ENCODE data around the gene CNTN4. TPM values are rescaled to one million over a fixed set of nuclear protein-coding genes. Genes with fewer than 3 reads are reported as not detected.

Gene CNTN4
- total and polyA plus RNA-seq, 4 donors, result 1.5 to 30.7 (median 5.7) TPM

GRCh38 chr3:2092758-2093157 lies 5.9 kb upstream of the CNTN4 start:
- Histone ChIP-seq H3K9me3 (ENCODE audit: control insufficient read depth in 4 of 4, insufficient read depth in 3 of 4, low read length in 3 of 4) (peaks cover 0 to 2% (median under 1%) of the 10 kb centered on the region in 4 donors), H3K27ac (ENCODE audit: low read depth in 1 of 2, low read length in 1 of 2) (no peak overlapping the region), H3K4me1 (ENCODE audit: control insufficient read depth in 5 of 5, insufficient read depth in 5 of 5, low read length in 5 of 5) (peaks cover 0 to 8% (median 1%) of the 10 kb centered on the region in 5 donors), H3K27me3 (ENCODE audit: control insufficient read depth in 3 of 3, insufficient read depth in 3 of 3, low read length in 2 of 3) (peaks cover 0 to 27% (median 17%) of the 10 kb centered on the region in 3 donors), H3K9ac (ENCODE audit: insufficient read depth in 1 of 2, low read length in 2 of 2) (no peak overlapping the region), H3K4me3 (no peak overlapping the region), H3K36me3 (ENCODE audit: control insufficient read depth in 4 of 4, insufficient read depth in 4 of 4, low read length in 4 of 4) (no peaks in the 10 kb centered on the region)
- no peak for ATAC-seq (ENCODE audit: insufficient read depth, low FRiP score)
- no peak for DNase-seq
- 61 to 82% methylated on average over 4 of the region's 4 CpGs for WGBS, 2 donors
- TF ChIP-seq CTCF (IDR thresholded peaks at IDR 0.05; ENCODE audit: control extremely low read depth, extremely low read depth), result no peak

GRCh38 chr3:2094941-2095340 lies 3.7 kb upstream of the CNTN4 start:
- ATAC-seq (ENCODE audit: insufficient read depth, low FRiP score) (no peak), DNase-seq (no peak)
- H3K27ac ChIP-seq (ENCODE audit: low read depth in 1 of 2, low read length in 1 of 2), result no peak overlapping the region
- H3K27me3 ChIP-seq (ENCODE audit: control insufficient read depth in 3 of 3, insufficient read depth in 3 of 3, low read length in 2 of 3), result peaks cover 6 to 32% (median 21%) of the 10 kb centered on the region in 3 donors
- peaks cover 0 to 21% (median 7%) of the 10 kb centered on the region in 5 donors for H3K4me1 ChIP-seq (ENCODE audit: control insufficient read depth in 5 of 5, insufficient read depth in 5 of 5, low read length in 5 of 5)
- TF ChIP-seq CTCF (IDR thresholded peaks at IDR 0.05; ENCODE audit: control extremely low read depth, extremely low read depth), result no peak
- no peaks in the 10 kb centered on the region for H3K36me3 ChIP-seq (ENCODE audit: control insufficient read depth in 4 of 4, insufficient read depth in 4 of 4, low read length in 4 of 4)
- no peak overlapping the region for H3K4me3 ChIP-seq
- no peak overlapping the region for H3K9ac ChIP-seq (ENCODE audit: insufficient read depth in 1 of 2, low read length in 2 of 2)
- peaks cover 0 to 2% (median 0%) of the 10 kb centered on the region in 4 donors for H3K9me3 ChIP-seq (ENCODE audit: control insufficient read depth in 4 of 4, insufficient read depth in 3 of 4, low read length in 3 of 4)
- 59 to 62% methylated on average over 3 of the region's 3 CpGs for WGBS, 2 donors

GRCh38 chr3:2096216-2096615 lies 2.5 kb upstream of the CNTN4 start:
- H3K9ac ChIP-seq (ENCODE audit: insufficient read depth in 1 of 2, low read length in 2 of 2), result no peak overlapping the region
- ATAC-seq (ENCODE audit: insufficient read depth, low FRiP score) (no peak), DNase-seq (peak in 2 of 3 donors; percentile 36 to 39)
- 13 to 21% methylated on average over 7 of the region's 7 CpGs for WGBS, 2 donors
- no peak overlapping the region for H3K27ac ChIP-seq (ENCODE audit: low read depth in 1 of 2, low read length in 1 of 2)
- no peak overlapping the region for H3K4me3 ChIP-seq
- H3K36me3 ChIP-seq (ENCODE audit: control insufficient read depth in 4 of 4, insufficient read depth in 4 of 4, low read length in 4 of 4), result no peaks in the 10 kb centered on the region
- peaks cover 0 to 2% (median 0%) of the 10 kb centered on the region in 4 donors for H3K9me3 ChIP-seq (ENCODE audit: control insufficient read depth in 4 of 4, insufficient read depth in 3 of 4, low read length in 3 of 4)
- peaks cover 0 to 24% (median 7%) of the 10 kb centered on the region in 5 donors for H3K4me1 ChIP-seq (ENCODE audit: control insufficient read depth in 5 of 5, insufficient read depth in 5 of 5, low read length in 5 of 5)
- H3K27me3 ChIP-seq (ENCODE audit: control insufficient read depth in 3 of 3, insufficient read depth in 3 of 3, low read length in 2 of 3), result peaks cover 6 to 42% (median 29%) of the 10 kb centered on the region in 3 donors
- TF ChIP-seq CTCF (IDR thresholded peaks at IDR 0.05; ENCODE audit: control extremely low read depth, extremely low read depth), result no peak
